ENCODE data around the gene GPR156.

Gene GPR156

GRCh38 chr3:120302361-120302760 lies 17.3 kb upstream of the GPR156 start:
- no peak for TF ChIP-seq FOXP2 (optimal IDR thresholded peaks at IDR 0.05; ENCODE audit: borderline replicate concordance, extremely low read depth, extremely low read length, insufficient read depth)
- no peak for TF ChIP-seq SIN3A (IDR thresholded peaks at IDR 0.05; ENCODE audit: borderline replicate concordance, insufficient read depth, low read length)
- TF ChIP-seq POLR2AphosphoS5 (IDR thresholded peaks at IDR 0.05; ENCODE audit: low read depth, low read length), result no peak
- TF ChIP-seq REST (IDR thresholded peaks at IDR 0.05; ENCODE audit: insufficient read depth in 1 of 2, low read depth in 2 of 2, low read length in 2 of 2), result no peak
- no peak for TF ChIP-seq TAF1 (IDR thresholded peaks at IDR 0.05; ENCODE audit: borderline replicate concordance, insufficient read depth, low read length)

GRCh38 chr3:120300971-120301370 lies 15.9 kb upstream of the GPR156 start:
- TF ChIP-seq POLR2AphosphoS5 (IDR thresholded peaks at IDR 0.05; ENCODE audit: low read depth, low read length), result no peak
- TF ChIP-seq FOXP2 (optimal IDR thresholded peaks at IDR 0.05; ENCODE audit: borderline replicate concordance, extremely low read depth, extremely low read length, insufficient read depth), result no peak
- no peak for TF ChIP-seq TAF1 (IDR thresholded peaks at IDR 0.05; ENCODE audit: borderline replicate concordance, insufficient read depth, low read length)
- no peak for TF ChIP-seq REST (IDR thresholded peaks at IDR 0.05; ENCODE audit: insufficient read depth in 1 of 2, low read depth in 2 of 2, low read length in 2 of 2)
- no peak for TF ChIP-seq SIN3A (IDR thresholded peaks at IDR 0.05; ENCODE audit: borderline replicate concordance, insufficient read depth, low read length)

DNA sequence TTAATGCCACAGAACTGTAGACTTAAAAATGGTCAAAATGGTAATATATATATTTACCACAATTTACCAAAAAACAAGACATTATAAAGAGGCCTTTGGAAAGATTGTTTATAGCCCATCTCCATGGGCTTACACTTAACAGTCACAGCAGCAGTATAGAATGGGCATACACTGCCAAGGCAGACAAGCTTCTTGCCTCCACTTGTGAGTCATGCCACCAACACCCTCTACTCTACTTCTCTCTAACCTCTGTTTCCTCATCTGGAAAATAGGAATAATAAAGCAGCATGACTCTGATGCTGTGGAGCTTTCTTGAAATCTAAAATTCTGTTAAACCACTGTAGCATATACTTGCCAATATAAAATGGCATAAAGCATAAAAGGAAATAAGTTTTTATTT lies 14.4 kb upstream of the GPR156 start:
- TF ChIP-seq POLR2AphosphoS5 (IDR thresholded peaks at IDR 0.05; ENCODE audit: low read depth, low read length), result no peak
- no peak for TF ChIP-seq REST (IDR thresholded peaks at IDR 0.05; ENCODE audit: insufficient read depth in 1 of 2, low read depth in 2 of 2, low read length in 2 of 2)
- no peak for TF ChIP-seq SIN3A (IDR thresholded peaks at IDR 0.05; ENCODE audit: borderline replicate concordance, insufficient read depth, low read length)
- no peak for TF ChIP-seq FOXP2 (optimal IDR thresholded peaks at IDR 0.05; ENCODE audit: borderline replicate concordance, extremely low read depth, extremely low read length, insufficient read depth)
- TF ChIP-seq TAF1 (IDR thresholded peaks at IDR 0.05; ENCODE audit: borderline replicate concordance, insufficient read depth, low read length), result no peak

- TF ChIP-seq POLR2AphosphoS5 (IDR thresholded peaks at IDR 0.05; ENCODE audit: low read depth, low read length), result no peak
- no peak for TF ChIP-seq FOXP2 (optimal IDR thresholded peaks at IDR 0.05; ENCODE audit: borderline replicate concordance, extremely low read depth, extremely low read length, insufficient read depth)
- no peak for TF ChIP-seq TAF1 (IDR thresholded peaks at IDR 0.05; ENCODE audit: borderline replicate concordance, insufficient read depth, low read length)
- no peak for TF ChIP-seq REST (IDR thresholded peaks at IDR 0.05; ENCODE audit: insufficient read depth in 1 of 2, low read depth in 2 of 2, low read length in 2 of 2)
- no peak for TF ChIP-seq SIN3A (IDR thresholded peaks at IDR 0.05; ENCODE audit: borderline replicate concordance, insufficient read depth, low read length)
These were observed 14.0 kb upstream of the GPR156 start for GRCh38 chr3:120298996-120299395.

GRCh38 chr3:120289636-120290035 lies 4.6 kb upstream of the GPR156 start:
- TF ChIP-seq POLR2AphosphoS5 (IDR thresholded peaks at IDR 0.05; ENCODE audit: low read depth, low read length), result no peak
- no peak for TF ChIP-seq FOXP2 (optimal IDR thresholded peaks at IDR 0.05; ENCODE audit: borderline replicate concordance, extremely low read depth, extremely low read length, insufficient read depth)
- no peak for TF ChIP-seq REST (IDR thresholded peaks at IDR 0.05; ENCODE audit: insufficient read depth in 1 of 2, low read depth in 2 of 2, low read length in 2 of 2)
- TF ChIP-seq SIN3A (IDR thresholded peaks at IDR 0.05; ENCODE audit: borderline replicate concordance, insufficient read depth, low read length), result no peak
- TF ChIP-seq TAF1 (IDR thresholded peaks at IDR 0.05; ENCODE audit: borderline replicate concordance, insufficient read depth, low read length), result no peak
